ENCODE measurements around the gene IFRD1. TPM values are rescaled to one million over a fixed set of nuclear protein-coding genes. Genes with fewer than 3 reads are reported as not detected.

Gene IFRD1
- total and polyA plus RNA-seq, 2 experiments from 2014 or later = 30.8 to 43.3 TPM

DNA sequence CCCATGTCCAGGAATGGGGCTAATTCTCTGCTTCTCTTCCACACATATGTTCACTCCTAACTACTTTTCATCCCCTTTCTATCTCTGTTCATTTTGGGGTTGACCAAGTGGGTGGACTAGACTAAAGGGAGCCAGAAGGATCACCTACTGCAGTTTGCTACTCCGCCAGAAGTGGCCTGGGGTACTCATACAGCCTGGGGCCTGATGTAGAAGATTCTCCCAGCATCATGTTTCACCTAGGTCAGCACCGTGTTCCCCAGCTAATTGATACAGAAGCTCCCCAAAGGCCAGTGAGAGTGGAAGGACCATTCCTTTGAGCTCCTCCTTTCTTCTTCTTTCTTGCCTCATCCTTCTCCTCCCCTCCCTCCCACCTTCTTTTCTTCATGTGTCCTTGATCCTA, 19.6 kb upstream of the IFRD1 start:
- H3K4me3 ChIP-seq = no peak overlapping the region
- no peak overlapping the region for H3K27ac ChIP-seq
- H3K27me3 ChIP-seq = no peaks in the 10 kb centered on the region
- H3K36me3 ChIP-seq = no peaks in the 10 kb centered on the region
- no peaks in the 10 kb centered on the region for H3K9me3 ChIP-seq (ENCODE audit: low read depth)
- peaks cover 8% of the 10 kb centered on the region for H3K4me1 ChIP-seq (ENCODE audit: low read depth)
- TF ChIP-seq, protein P1, sequence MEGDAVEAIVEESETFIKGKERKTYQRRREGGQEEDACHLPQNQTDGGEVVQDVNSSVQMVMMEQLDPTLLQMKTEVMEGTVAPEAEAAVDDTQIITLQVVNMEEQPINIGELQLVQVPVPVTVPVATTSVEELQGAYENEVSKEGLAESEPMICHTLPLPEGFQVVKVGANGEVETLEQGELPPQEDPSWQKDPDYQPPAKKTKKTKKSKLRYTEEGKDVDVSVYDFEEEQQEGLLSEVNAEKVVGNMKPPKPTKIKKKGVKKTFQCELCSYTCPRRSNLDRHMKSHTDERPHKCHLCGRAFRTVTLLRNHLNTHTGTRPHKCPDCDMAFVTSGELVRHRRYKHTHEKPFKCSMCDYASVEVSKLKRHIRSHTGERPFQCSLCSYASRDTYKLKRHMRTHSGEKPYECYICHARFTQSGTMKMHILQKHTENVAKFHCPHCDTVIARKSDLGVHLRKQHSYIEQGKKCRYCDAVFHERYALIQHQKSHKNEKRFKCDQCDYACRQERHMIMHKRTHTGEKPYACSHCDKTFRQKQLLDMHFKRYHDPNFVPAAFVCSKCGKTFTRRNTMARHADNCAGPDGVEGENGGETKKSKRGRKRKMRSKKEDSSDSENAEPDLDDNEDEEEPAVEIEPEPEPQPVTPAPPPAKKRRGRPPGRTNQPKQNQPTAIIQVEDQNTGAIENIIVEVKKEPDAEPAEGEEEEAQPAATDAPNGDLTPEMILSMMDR (IDR thresholded peaks at IDR 0.05; ENCODE audit: low read depth, low read length) = no peak
- no peak for DNase-seq (ENCODE audit: low read depth in 1 of 2, low spot score in 1 of 2)

DNA sequence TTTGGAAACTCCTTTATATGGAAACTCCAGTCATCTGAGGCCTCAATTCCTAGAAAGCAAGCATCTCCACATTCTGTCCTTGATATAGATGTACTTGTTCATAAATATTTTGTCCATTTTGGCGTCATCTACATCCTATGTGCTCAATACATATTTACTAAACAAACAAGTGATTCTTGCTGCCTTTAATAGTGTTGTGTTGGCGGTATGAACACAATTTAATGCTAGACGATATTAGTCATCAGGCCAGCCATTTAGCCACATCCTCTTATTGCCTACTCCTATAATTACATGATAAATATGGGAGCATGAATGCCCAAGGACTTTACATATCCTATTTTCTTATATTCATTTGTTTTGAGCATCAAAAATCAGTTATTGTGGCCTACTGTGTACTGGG, 18.5 kb upstream of the IFRD1 start:
- peaks cover 8% of the 10 kb centered on the region for H3K4me1 ChIP-seq (ENCODE audit: low read depth)
- TF ChIP-seq, protein P1 (IDR thresholded peaks at IDR 0.05; ENCODE audit: low read depth, low read length) = no peak
- no peaks in the 10 kb centered on the region for H3K27me3 ChIP-seq
- H3K9me3 ChIP-seq (ENCODE audit: low read depth) = no peaks in the 10 kb centered on the region
- DNase-seq (ENCODE audit: low read depth in 1 of 2, low spot score in 1 of 2) = no peak
- H3K27ac ChIP-seq = no peak overlapping the region
- H3K36me3 ChIP-seq = no peaks in the 10 kb centered on the region
- H3K4me3 ChIP-seq = no peak overlapping the region

DNA sequence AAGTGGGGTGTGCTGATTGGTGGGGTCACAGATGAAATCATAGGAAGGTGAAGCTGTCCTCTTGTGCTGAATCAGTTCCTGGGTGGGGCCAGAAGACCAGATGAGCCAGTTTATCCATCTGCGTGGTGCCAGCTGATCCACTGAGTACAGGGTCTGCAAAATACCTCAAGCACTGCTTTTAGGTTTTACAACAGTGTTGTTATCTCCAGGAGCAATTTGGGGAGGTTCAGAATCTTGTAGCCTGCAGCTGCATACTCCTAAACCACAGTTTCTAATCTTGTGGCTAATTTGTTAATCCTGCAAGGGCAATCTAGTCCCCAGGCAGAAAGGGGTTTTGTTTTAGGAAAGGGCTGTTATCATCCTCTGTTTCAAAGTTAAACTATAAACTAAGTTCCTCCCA, 17.0 kb upstream of the IFRD1 start:
- Histone ChIP-seq H3K36me3 (no peaks in the 10 kb centered on the region), H3K27me3 (no peaks in the 10 kb centered on the region), H3K4me1 (ENCODE audit: low read depth) (no peaks in the 10 kb centered on the region), H3K9me3 (ENCODE audit: low read depth) (no peaks in the 10 kb centered on the region), H3K4me3 (no peak overlapping the region), H3K27ac (no peak overlapping the region)
- TF ChIP-seq, protein P1 (IDR thresholded peaks at IDR 0.05; ENCODE audit: low read depth, low read length) = no peak
- no peak for DNase-seq (ENCODE audit: low read depth in 1 of 2, low spot score in 1 of 2)

DNA sequence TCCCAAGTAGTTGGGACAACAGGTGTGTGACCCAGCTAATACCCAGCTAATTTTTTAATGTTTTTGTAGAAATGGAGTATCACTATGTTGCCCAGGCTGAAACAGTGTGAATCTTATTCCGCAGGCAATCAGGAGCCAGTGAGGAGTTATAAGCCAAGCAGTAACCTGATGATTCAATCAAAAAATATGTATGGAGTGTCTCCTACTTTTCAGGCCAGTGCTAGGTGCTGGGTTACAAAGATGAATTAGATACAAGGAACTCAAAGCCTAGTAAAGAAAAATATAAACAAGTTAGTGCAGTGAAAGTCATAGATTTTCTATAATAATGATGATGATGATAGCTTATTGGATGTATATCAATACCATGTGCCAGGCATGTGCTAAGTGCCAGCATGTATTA, 13.2 kb upstream of the IFRD1 start:
- TF ChIP-seq, protein P1 (IDR thresholded peaks at IDR 0.05; ENCODE audit: low read depth, low read length) = no peak
- no peaks in the 10 kb centered on the region for H3K27me3 ChIP-seq
- H3K36me3 ChIP-seq = no peaks in the 10 kb centered on the region
- no peak for DNase-seq (ENCODE audit: low read depth in 1 of 2, low spot score in 1 of 2)
- H3K4me3 ChIP-seq = no peak overlapping the region
- no peak overlapping the region for H3K27ac ChIP-seq
- no peaks in the 10 kb centered on the region for H3K9me3 ChIP-seq (ENCODE audit: low read depth)
- no peaks in the 10 kb centered on the region for H3K4me1 ChIP-seq (ENCODE audit: low read depth)

DNA sequence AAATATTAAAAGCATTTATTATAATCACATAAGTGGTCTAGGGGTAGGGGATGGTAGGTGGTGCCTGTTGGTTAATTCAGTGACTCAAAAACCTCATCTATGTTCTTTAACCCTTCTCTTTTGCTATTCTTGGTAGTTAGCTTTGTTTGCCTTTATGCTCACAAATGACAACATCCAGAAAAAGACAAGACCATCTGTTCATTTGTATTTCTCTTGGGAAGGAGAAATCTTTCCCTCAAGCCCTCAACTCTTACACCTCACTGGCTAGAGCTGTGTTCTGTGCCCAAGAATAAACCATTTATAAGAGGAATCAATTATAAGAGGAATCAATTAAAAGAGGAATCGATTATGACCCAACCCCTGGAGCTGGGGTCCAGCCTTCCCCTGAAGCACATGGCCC, 10.8 kb upstream of the IFRD1 start:
- H3K9me3 ChIP-seq (ENCODE audit: low read depth) = no peaks in the 10 kb centered on the region
- H3K4me1 ChIP-seq (ENCODE audit: low read depth) = no peaks in the 10 kb centered on the region
- DNase-seq (ENCODE audit: low read depth in 1 of 2, low spot score in 1 of 2) = no peak
- H3K4me3 ChIP-seq = no peak overlapping the region
- H3K27me3 ChIP-seq = no peaks in the 10 kb centered on the region
- no peaks in the 10 kb centered on the region for H3K36me3 ChIP-seq
- H3K27ac ChIP-seq = no peak overlapping the region
- TF ChIP-seq, protein P1 (IDR thresholded peaks at IDR 0.05; ENCODE audit: low read depth, low read length) = no peak

DNA sequence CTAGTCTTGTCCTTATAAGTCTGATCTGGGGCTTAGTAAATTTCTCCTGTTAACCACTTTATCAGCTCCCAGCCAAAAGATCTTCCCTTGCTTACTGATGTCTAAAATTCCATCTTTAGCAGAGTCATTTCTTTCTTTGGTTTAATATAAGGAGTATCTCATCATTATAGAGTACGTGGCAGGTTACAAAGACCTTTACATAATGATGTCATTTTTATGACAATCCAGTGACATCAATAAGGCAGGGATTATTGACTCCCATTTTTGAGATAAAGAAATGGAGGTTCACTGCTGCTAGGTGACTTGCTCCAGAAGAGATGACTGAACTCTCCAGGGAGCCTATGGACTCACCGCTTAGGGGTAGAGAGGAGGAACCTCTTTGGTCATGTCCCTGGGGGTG, 8.1 kb upstream of the IFRD1 start:
- no peak for DNase-seq (ENCODE audit: low read depth in 1 of 2, low spot score in 1 of 2)
- no peak overlapping the region for H3K27ac ChIP-seq
- no peaks in the 10 kb centered on the region for H3K36me3 ChIP-seq
- H3K4me3 ChIP-seq = no peak overlapping the region
- TF ChIP-seq, protein P1 (IDR thresholded peaks at IDR 0.05; ENCODE audit: low read depth, low read length) = no peak
- H3K9me3 ChIP-seq (ENCODE audit: low read depth) = no peaks in the 10 kb centered on the region
- no peaks in the 10 kb centered on the region for H3K27me3 ChIP-seq
- H3K4me1 ChIP-seq (ENCODE audit: low read depth) = no peaks in the 10 kb centered on the region
